Vagina (tissue), 2 donors: ENCODE data around the gene DIPK1B.
"Not testable (repeated sequence)": the region's sequence is repeated elsewhere in the genome, so short reads cannot be mapped to it uniquely, and the experiment has no call there.

Experiments
- POLR2A ChIP-seq, 2 donors: fragments of 450-650 bp; IDR thresholded peaks; one replicate each; pipeline ENCODE4 v1.6.1; 2017; ENCODE audit warnings: antibody characterized with exemption in 2 of 2, mild to moderate bottlenecking in 2 of 2, moderate library complexity in 2 of 2
- POLR2AphosphoS5 ChIP-seq, 2 donors: sonication (generic); formaldehyde crosslinking; IDR thresholded peaks; one replicate each; pipeline ENCODE4 v1.9.0; 2017; ENCODE audit warnings: antibody characterized with exemption in 2 of 2, mild to moderate bottlenecking in 2 of 2, low read depth in 1 of 2; ENCODE audit not compliant: insufficient read depth in 1 of 2
- TF ChIP-seq, protein P1 (sequence below), 3 experiments: fragments of 450-650 bp in 2 of 3; fragments of 200-600 bp in 1 of 3; sonication (generic) in 1 of 3; IDR thresholded peaks; one replicate each; pipeline ENCODE4 v1.5.1; 2017 to 2019; ENCODE audit warnings: antibody characterized with exemption in 3 of 3, mild to moderate bottlenecking in 2 of 3, moderate library complexity in 2 of 3

DNA sequence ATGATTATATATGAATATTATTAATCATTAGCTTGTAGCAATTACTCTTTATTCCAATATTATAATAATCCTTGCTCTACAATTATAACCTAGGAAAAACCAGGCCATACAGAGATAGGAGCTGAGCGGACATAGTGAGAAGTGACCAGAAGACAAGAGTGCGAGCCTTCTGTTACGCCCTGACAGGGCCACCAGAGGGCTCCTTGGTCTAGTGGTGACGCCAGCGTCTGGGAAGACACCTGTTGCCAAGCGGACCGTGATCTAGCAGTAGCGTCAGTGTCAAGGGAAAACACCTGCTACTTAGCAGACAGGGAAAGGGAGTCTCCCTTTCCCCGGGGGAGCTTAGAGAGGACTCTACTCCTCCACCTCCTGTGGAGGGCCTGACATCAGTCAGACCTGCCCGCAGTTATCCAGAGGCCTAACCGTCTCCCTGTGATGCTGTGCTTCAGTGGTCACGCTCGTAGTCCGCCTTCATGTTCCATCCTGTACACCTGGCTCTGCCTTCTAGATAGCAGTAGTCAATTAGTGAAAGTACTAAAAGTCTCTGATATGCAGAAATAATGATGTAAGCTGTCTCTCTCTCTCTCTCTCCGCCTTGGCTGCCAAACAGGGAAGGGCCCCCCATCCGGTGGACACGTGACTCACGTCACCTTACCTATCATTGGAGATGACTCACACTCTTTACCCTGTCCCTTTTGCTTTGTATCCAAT, 54.2 kb downstream of the DIPK1B start:
- TF ChIP-seq, protein P1, sequence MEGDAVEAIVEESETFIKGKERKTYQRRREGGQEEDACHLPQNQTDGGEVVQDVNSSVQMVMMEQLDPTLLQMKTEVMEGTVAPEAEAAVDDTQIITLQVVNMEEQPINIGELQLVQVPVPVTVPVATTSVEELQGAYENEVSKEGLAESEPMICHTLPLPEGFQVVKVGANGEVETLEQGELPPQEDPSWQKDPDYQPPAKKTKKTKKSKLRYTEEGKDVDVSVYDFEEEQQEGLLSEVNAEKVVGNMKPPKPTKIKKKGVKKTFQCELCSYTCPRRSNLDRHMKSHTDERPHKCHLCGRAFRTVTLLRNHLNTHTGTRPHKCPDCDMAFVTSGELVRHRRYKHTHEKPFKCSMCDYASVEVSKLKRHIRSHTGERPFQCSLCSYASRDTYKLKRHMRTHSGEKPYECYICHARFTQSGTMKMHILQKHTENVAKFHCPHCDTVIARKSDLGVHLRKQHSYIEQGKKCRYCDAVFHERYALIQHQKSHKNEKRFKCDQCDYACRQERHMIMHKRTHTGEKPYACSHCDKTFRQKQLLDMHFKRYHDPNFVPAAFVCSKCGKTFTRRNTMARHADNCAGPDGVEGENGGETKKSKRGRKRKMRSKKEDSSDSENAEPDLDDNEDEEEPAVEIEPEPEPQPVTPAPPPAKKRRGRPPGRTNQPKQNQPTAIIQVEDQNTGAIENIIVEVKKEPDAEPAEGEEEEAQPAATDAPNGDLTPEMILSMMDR (IDR thresholded peaks at IDR 0.05) = not testable (repeated sequence)
- TF ChIP-seq POLR2AphosphoS5 (IDR thresholded peaks at IDR 0.05; ENCODE audit: insufficient read depth in 1 of 2, low read depth in 1 of 2); POLR2A (IDR thresholded peaks at IDR 0.05): not testable (repeated sequence)
